Liver (tissue), 3 donors: ENCODE results near the gene RAB35.

Experiments
- SP1 ChIP-seq: IDR thresholded peaks from 2 replicates; pipeline ENCODE4 v1.6.1; 2018; ENCODE audit warnings: antibody characterized with exemption, mild to moderate bottlenecking
- TF ChIP-seq, protein P1 (sequence below): fragments of 150-350 bp; IDR thresholded peaks from 2 replicates; pipeline ENCODE4 v1.5.1; 2017; ENCODE audit warnings: improper control_type of control experiment, low read depth, low read length; ENCODE audit not compliant: missing input control
- TF ChIP-seq, protein P2 (sequence below): IDR thresholded peaks from 2 replicates; pipeline ENCODE4 v1.6.1; 2016; ENCODE audit warnings: antibody characterized with exemption
- donor health status: healthy.
- donor health status: healthy.

DNA sequence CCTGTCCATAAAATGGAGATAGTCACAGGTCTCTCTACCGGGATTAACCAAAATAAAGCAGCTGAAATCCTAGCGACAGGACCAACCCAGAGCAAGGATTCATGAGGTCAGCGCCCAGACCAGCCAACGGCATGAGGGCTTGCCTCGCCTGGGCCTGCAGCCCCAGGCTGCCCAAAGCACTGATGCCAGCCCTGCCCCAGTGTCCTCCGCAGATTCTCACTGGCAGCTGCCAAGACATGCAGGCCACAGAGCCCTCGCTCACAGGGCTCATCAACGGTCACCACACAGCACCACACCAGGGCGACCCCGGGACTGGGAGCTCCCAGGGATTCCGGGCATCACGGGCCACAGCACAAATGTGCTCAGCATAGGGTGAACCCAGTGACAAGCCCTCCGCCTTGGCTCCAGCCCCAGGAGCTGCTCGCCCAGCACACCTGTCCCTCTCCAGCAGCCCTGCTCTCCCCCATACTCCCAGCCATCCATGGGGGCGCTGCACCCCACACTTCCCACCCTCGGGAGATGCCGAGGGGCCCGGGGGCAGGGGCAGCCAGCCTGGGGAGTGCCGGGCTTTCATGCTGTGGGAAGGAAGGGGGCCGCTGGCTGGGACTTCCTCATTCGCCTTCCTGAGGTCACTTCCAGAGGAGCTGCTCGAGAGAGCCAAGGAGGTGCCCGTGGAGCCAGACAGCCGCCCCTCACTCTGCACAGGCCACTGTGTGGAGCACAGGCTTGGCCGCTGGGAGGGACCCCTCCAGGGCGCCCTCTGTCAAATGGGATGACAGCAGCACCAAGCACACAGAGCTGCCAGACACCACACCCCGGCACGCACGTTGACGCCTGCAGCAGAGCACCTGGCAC is 14.1 kb downstream of the RAB35 start:
- TF ChIP-seq, protein P1, sequence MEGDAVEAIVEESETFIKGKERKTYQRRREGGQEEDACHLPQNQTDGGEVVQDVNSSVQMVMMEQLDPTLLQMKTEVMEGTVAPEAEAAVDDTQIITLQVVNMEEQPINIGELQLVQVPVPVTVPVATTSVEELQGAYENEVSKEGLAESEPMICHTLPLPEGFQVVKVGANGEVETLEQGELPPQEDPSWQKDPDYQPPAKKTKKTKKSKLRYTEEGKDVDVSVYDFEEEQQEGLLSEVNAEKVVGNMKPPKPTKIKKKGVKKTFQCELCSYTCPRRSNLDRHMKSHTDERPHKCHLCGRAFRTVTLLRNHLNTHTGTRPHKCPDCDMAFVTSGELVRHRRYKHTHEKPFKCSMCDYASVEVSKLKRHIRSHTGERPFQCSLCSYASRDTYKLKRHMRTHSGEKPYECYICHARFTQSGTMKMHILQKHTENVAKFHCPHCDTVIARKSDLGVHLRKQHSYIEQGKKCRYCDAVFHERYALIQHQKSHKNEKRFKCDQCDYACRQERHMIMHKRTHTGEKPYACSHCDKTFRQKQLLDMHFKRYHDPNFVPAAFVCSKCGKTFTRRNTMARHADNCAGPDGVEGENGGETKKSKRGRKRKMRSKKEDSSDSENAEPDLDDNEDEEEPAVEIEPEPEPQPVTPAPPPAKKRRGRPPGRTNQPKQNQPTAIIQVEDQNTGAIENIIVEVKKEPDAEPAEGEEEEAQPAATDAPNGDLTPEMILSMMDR = no peak
- TF ChIP-seq SP1 = no peak
- TF ChIP-seq, protein P2, sequence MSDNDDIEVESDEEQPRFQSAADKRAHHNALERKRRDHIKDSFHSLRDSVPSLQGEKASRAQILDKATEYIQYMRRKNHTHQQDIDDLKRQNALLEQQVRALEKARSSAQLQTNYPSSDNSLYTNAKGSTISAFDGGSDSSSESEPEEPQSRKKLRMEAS = no peak
